ENCODE results near the gene KLF6.

- TF ChIP-seq POLR2AphosphoS5 (IDR thresholded peaks at IDR 0.05) (no peak), POLR2A (IDR thresholded peaks at IDR 0.05) (no peak)
Observed at GRCh38 chr10:3761021-3761686, 23.9 kb downstream of the KLF6 start.

Data from transverse colon (tissue), 3 donors.